ENCODE results near the gene DDAH1.

DDAH1 gene

GRCh38 chr1:85340427-85340826 is 124.5 kb downstream of the DDAH1 start:
- no peak overlapping the region for H3K14ac ChIP-seq (ENCODE audit: low read length)
- no peak overlapping the region for H3K4ac ChIP-seq (ENCODE audit: low read depth, low read length)
- H2AFZ ChIP-seq (ENCODE audit: insufficient read depth, low read length, poor library complexity) = no peak overlapping the region
- no peaks in the 10 kb centered on the region for H3K4me1 ChIP-seq (ENCODE audit: control insufficient read depth in 1 of 2, insufficient read depth in 2 of 2, low read length in 2 of 2)
- no peak overlapping the region for H4K91ac ChIP-seq (ENCODE audit: low read depth, low read length)
- no peak overlapping the region for H2BK12ac ChIP-seq (ENCODE audit: low read length)
- H3K27me3 ChIP-seq (ENCODE audit: insufficient read depth, low read length) = no peaks in the 10 kb centered on the region
- no peak overlapping the region for H4K12ac ChIP-seq (ENCODE audit: low read depth, low read length)
- H3K79me2 ChIP-seq (ENCODE audit: control insufficient read depth, insufficient read depth, low read length, poor library complexity) = no peaks in the 10 kb centered on the region
- no peaks in the 10 kb centered on the region for H3K36me3 ChIP-seq (ENCODE audit: control insufficient read depth in 1 of 2, insufficient read depth in 2 of 2, low read length in 2 of 2)
- no peak overlapping the region for H2BK120ac ChIP-seq (ENCODE audit: insufficient read depth, low read length, poor library complexity)
- no peak overlapping the region for H3K27ac ChIP-seq (ENCODE audit: low read depth, low read length)
- WGBS (ENCODE audit: extremely low coverage, insufficient coverage, insufficient read length) = no CpG with 5 or more reads among the region's 3 CpGs
- H3K9ac ChIP-seq (ENCODE audit: low read length) = no peak overlapping the region
- no peak overlapping the region for H3K4me3 ChIP-seq (ENCODE audit: low read depth, low read length)
- H3K18ac ChIP-seq (ENCODE audit: low read length) = no peak overlapping the region
- H3K79me1 ChIP-seq (ENCODE audit: low read length) = no peaks in the 10 kb centered on the region
- H2AK5ac ChIP-seq (ENCODE audit: low read length) = no peak overlapping the region
- H2BK5ac ChIP-seq (ENCODE audit: low read depth, low read length, poor library complexity) = no peak overlapping the region
- DNase-seq = no peak
- H3K23ac ChIP-seq (ENCODE audit: low read length) = no peak overlapping the region
- H3K9me3 ChIP-seq (ENCODE audit: insufficient read depth, low read depth, low read length) = no peaks in the 10 kb centered on the region
- H4K8ac ChIP-seq (ENCODE audit: low read depth, low read length) = no peak overlapping the region
- no peak overlapping the region for H3K4me2 ChIP-seq (ENCODE audit: low read length)

- H3K4me1 ChIP-seq (ENCODE audit: control insufficient read depth in 1 of 2, insufficient read depth in 2 of 2, low read length in 2 of 2) = no peaks in the 10 kb centered on the region
- no peaks in the 10 kb centered on the region for H3K9me3 ChIP-seq (ENCODE audit: insufficient read depth, low read depth, low read length)
- H4K12ac ChIP-seq (ENCODE audit: low read depth, low read length) = no peak overlapping the region
- no peak overlapping the region for H3K27ac ChIP-seq (ENCODE audit: low read depth, low read length)
- H3K36me3 ChIP-seq (ENCODE audit: control insufficient read depth in 1 of 2, insufficient read depth in 2 of 2, low read length in 2 of 2) = no peaks in the 10 kb centered on the region
- no peak overlapping the region for H3K14ac ChIP-seq (ENCODE audit: low read length)
- H2AK5ac ChIP-seq (ENCODE audit: low read length) = no peak overlapping the region
- no peak overlapping the region for H3K4ac ChIP-seq (ENCODE audit: low read depth, low read length)
- no peak overlapping the region for H4K8ac ChIP-seq (ENCODE audit: low read depth, low read length)
- no peak overlapping the region for H3K4me2 ChIP-seq (ENCODE audit: low read length)
- no peaks in the 10 kb centered on the region for H3K79me1 ChIP-seq (ENCODE audit: low read length)
- H4K91ac ChIP-seq (ENCODE audit: low read depth, low read length) = no peak overlapping the region
- H3K18ac ChIP-seq (ENCODE audit: low read length) = no peak overlapping the region
- H3K79me2 ChIP-seq (ENCODE audit: control insufficient read depth, insufficient read depth, low read length, poor library complexity) = no peaks in the 10 kb centered on the region
- no peak overlapping the region for H2BK5ac ChIP-seq (ENCODE audit: low read depth, low read length, poor library complexity)
- H2AFZ ChIP-seq (ENCODE audit: insufficient read depth, low read length, poor library complexity) = no peak overlapping the region
- DNase-seq = no peak
- H3K27me3 ChIP-seq (ENCODE audit: insufficient read depth, low read length) = no peaks in the 10 kb centered on the region
- H3K23ac ChIP-seq (ENCODE audit: low read length) = no peak overlapping the region
- H2BK12ac ChIP-seq (ENCODE audit: low read length) = no peak overlapping the region
- no peak overlapping the region for H3K9ac ChIP-seq (ENCODE audit: low read length)
- H3K4me3 ChIP-seq (ENCODE audit: low read depth, low read length) = no peak overlapping the region
- WGBS (ENCODE audit: extremely low coverage, insufficient coverage, insufficient read length) = no CpG with 5 or more reads among the region's 7 CpGs
- no peak overlapping the region for H2BK120ac ChIP-seq (ENCODE audit: insufficient read depth, low read length, poor library complexity)
Measured at GRCh38 chr1:85339656-85340399, 125.1 kb downstream of the DDAH1 start.

DNA sequence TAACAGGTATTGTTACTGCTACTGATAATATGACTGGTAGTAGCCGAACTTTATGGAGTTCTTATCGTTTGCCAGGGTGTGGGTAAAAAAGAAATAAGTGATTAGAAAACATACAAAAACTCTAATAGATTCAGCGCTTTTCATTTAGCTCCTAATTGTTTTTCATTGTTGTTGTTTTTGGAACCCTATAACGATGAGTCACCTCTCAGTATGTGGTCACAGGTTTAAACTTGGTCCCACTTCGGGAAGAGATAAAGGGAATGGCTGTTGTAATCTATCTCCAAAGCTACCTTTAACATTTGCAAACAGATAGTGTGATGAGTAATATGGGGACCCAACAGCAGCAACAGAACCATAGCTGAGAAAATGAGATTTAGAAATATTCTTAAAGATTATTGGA is 125.9 kb downstream of the DDAH1 start:
- Histone ChIP-seq H2BK120ac (ENCODE audit: insufficient read depth, low read length, poor library complexity) (no peak overlapping the region), H4K12ac (ENCODE audit: low read depth, low read length) (no peak overlapping the region), H4K91ac (ENCODE audit: low read depth, low read length) (no peak overlapping the region), H2BK5ac (ENCODE audit: low read depth, low read length, poor library complexity) (no peak overlapping the region), H3K4me2 (ENCODE audit: low read length) (no peak overlapping the region), H3K79me2 (ENCODE audit: control insufficient read depth, insufficient read depth, low read length, poor library complexity) (no peaks in the 10 kb centered on the region), H2AK5ac (ENCODE audit: low read length) (no peak overlapping the region), H3K79me1 (ENCODE audit: low read length) (no peaks in the 10 kb centered on the region), H3K14ac (ENCODE audit: low read length) (no peak overlapping the region), H3K18ac (ENCODE audit: low read length) (no peak overlapping the region), H2BK12ac (ENCODE audit: low read length) (no peak overlapping the region), H2AFZ (ENCODE audit: insufficient read depth, low read length, poor library complexity) (no peak overlapping the region), H3K4me3 (ENCODE audit: low read depth, low read length) (no peak overlapping the region), H3K27ac (ENCODE audit: low read depth, low read length) (no peak overlapping the region), H3K4ac (ENCODE audit: low read depth, low read length) (no peak overlapping the region), H3K36me3 (ENCODE audit: control insufficient read depth in 1 of 2, insufficient read depth in 2 of 2, low read length in 2 of 2) (no peaks in the 10 kb centered on the region), H3K4me1 (ENCODE audit: control insufficient read depth in 1 of 2, insufficient read depth in 2 of 2, low read length in 2 of 2) (no peaks in the 10 kb centered on the region), H3K23ac (ENCODE audit: low read length) (no peak overlapping the region), H3K27me3 (ENCODE audit: insufficient read depth, low read length) (no peaks in the 10 kb centered on the region), H3K9me3 (ENCODE audit: insufficient read depth, low read depth, low read length) (no peaks in the 10 kb centered on the region), H3K9ac (ENCODE audit: low read length) (no peak overlapping the region), H4K8ac (ENCODE audit: low read depth, low read length) (no peak overlapping the region)
- DNase-seq = peak in 1 of 2 donors; percentile 14
- no CpG with 5 or more reads among the region's 5 CpGs for WGBS (ENCODE audit: extremely low coverage, insufficient coverage, insufficient read length)

- Histone ChIP-seq H3K23ac (ENCODE audit: low read length) (no peak overlapping the region), H3K4me3 (ENCODE audit: low read depth, low read length) (no peak overlapping the region), H2BK12ac (ENCODE audit: low read length) (no peak overlapping the region), H2BK5ac (ENCODE audit: low read depth, low read length, poor library complexity) (no peak overlapping the region), H3K4me1 (ENCODE audit: control insufficient read depth in 1 of 2, insufficient read depth in 2 of 2, low read length in 2 of 2) (peaks cover 10% of the 10 kb centered on the region in 2 experiments), H3K4ac (ENCODE audit: low read depth, low read length) (no peak overlapping the region), H3K9ac (ENCODE audit: low read length) (no peak overlapping the region), H4K91ac (ENCODE audit: low read depth, low read length) (no peak overlapping the region), H4K12ac (ENCODE audit: low read depth, low read length) (no peak overlapping the region), H3K14ac (ENCODE audit: low read length) (no peak overlapping the region), H4K8ac (ENCODE audit: low read depth, low read length) (no peak overlapping the region), H2BK120ac (ENCODE audit: insufficient read depth, low read length, poor library complexity) (no peak overlapping the region), H3K27ac (ENCODE audit: low read depth, low read length) (no peak overlapping the region), H3K9me3 (ENCODE audit: insufficient read depth, low read depth, low read length) (no peaks in the 10 kb centered on the region), H3K4me2 (ENCODE audit: low read length) (no peak overlapping the region), H3K18ac (ENCODE audit: low read length) (no peak overlapping the region), H2AFZ (ENCODE audit: insufficient read depth, low read length, poor library complexity) (no peak overlapping the region), H3K36me3 (ENCODE audit: control insufficient read depth in 1 of 2, insufficient read depth in 2 of 2, low read length in 2 of 2) (no peaks in the 10 kb centered on the region), H3K79me2 (ENCODE audit: control insufficient read depth, insufficient read depth, low read length, poor library complexity) (no peaks in the 10 kb centered on the region), H3K27me3 (ENCODE audit: insufficient read depth, low read length) (no peaks in the 10 kb centered on the region), H2AK5ac (ENCODE audit: low read length) (no peak overlapping the region), H3K79me1 (ENCODE audit: low read length) (peaks cover 10% of the 10 kb centered on the region)
- no CpG with 5 or more reads among the region's 2 CpGs for WGBS (ENCODE audit: extremely low coverage, insufficient coverage, insufficient read length)
- DNase-seq = no peak
Measured at GRCh38 chr1:85334962-85335361, 130.0 kb downstream of the DDAH1 start.

Measured in trophoblast cell (in vitro differentiated cells and primary cell).